ENCODE measurements around the gene EMP3.

DNA sequence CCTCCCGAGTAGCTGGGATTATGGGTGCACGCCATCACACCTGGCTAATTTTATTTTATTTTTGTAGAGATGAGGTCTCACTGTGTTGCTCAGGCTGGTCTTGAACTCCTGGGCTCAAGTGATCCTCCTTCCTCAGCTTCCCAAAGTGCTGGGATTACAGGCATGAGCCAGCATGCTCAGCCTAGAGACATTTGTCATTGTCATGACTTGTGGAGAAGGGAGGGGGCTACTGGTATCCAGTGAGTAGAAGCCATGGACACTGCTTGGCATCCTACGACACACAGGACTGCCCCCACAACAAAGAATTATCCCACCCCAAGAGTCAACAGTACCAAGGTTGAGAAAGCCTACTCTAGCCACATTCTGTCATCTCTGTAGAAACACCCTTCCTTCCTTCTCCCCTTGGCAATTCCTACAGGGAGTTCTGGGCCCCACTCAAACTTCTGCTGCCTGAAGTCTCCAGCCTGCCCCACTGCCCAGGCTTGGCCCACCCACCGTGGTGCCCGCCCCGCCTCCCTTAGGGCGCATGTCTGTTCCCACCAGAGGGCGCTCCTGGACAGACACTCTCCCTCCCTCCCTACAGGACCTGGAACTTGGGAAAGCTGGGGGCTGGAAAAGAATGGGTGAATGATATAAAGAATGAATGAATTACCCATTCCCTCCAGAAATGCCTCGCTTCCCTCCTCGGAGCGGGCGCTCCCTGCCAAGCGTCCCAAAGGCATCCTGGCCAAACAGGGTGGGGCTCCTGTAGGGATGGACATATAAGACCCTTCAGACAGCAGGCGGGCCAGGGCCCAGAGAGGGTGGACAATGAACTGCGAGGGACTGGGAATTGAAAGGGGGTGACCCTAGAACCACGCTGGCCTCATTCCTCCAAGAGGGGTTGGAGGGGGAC is 5.5 kb upstream of the EMP3 start:
- TF ChIP-seq, protein P1, sequence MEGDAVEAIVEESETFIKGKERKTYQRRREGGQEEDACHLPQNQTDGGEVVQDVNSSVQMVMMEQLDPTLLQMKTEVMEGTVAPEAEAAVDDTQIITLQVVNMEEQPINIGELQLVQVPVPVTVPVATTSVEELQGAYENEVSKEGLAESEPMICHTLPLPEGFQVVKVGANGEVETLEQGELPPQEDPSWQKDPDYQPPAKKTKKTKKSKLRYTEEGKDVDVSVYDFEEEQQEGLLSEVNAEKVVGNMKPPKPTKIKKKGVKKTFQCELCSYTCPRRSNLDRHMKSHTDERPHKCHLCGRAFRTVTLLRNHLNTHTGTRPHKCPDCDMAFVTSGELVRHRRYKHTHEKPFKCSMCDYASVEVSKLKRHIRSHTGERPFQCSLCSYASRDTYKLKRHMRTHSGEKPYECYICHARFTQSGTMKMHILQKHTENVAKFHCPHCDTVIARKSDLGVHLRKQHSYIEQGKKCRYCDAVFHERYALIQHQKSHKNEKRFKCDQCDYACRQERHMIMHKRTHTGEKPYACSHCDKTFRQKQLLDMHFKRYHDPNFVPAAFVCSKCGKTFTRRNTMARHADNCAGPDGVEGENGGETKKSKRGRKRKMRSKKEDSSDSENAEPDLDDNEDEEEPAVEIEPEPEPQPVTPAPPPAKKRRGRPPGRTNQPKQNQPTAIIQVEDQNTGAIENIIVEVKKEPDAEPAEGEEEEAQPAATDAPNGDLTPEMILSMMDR (IDR thresholded peaks at IDR 0.05), result peak; percentile 70 to 91 (median 84)
- no peak for TF ChIP-seq POLR2A (IDR thresholded peaks at IDR 0.05)
